ENCODE measurements around the gene NSMF. TPM values are rescaled to one million over a fixed set of nuclear protein-coding genes. Genes with fewer than 3 reads are reported as not detected.
"Not testable (repeated sequence)": the region's sequence is repeated elsewhere in the genome, so short reads cannot be mapped to it uniquely, and the experiment has no call there.

The NSMF gene
- total and polyA plus RNA-seq, 10 of the 15 experiments (the other 5 are each of a cell fraction or from before 2014, with no cell fraction given) = 0.13 to 44.3 (median 13.4) TPM

GRCh38 chr9:137466389-137467085 is 7.4 kb upstream of the NSMF start:
- H3K4me2 ChIP-seq (ENCODE audit: control insufficient read depth, insufficient read depth); H4K20me1 ChIP-seq (ENCODE audit: control insufficient read depth, insufficient read depth); SMC1A ChIA-PET (ENCODE audit: uncharacterized antibody, unreplicated experiment); H3K36me3 ChIP-seq (ENCODE audit: control insufficient read depth in 2 of 2, insufficient read depth in 2 of 2, low read length in 1 of 2); H2AFZ ChIP-seq (ENCODE audit: control insufficient read depth, low read depth, low read length); H3K9ac ChIP-seq (ENCODE audit: control insufficient read depth, insufficient read depth, low read length); RAD21 ChIA-PET (ENCODE audit: unreplicated experiment); H3K27me3 ChIP-seq (replicated peaks in 1 of 2; ENCODE audit: control insufficient read depth in 2 of 2, insufficient read depth in 2 of 2, low read length in 1 of 2); DNase-seq (ENCODE audit: low read depth, low spot score); H3K27ac ChIP-seq (ENCODE audit: control insufficient read depth, insufficient read depth); ATAC-seq; POLR2A ChIA-PET; H3K9me3 ChIP-seq (replicated peaks; ENCODE audit: control insufficient read depth, insufficient read depth, low read length); H3K4me3 ChIP-seq; in situ Hi-C loops (cut with MboI); CTCF ChIA-PET; H3K79me2 ChIP-seq (ENCODE audit: control insufficient read depth, insufficient read depth, low read length); FAIRE-seq; BruUV-seq (replicated peaks): not testable (repeated sequence)
- 59% methylated on average over 35 of the region's 35 CpGs for WGBS (ENCODE audit: insufficient coverage, insufficient replicate concordance, low lambda C conversion rate, missing lambda C conversion rate)
- intact Hi-C loops (cut with micrococcal nuclease; ENCODE audit: unreplicated experiment) = loop anchor here (10.0 kb wide), 1 partner anchor 58 kb away; no protein-coding TSS in a partner anchor
- H3K4me1 ChIP-seq (ENCODE audit: control insufficient read depth, insufficient read depth, low read length) = peaks cover 11% of the 10 kb centered on the region; the same call in 1 of the 2 replicates

GRCh38 chr9:137465720-137466388 is 6.7 kb upstream of the NSMF start:
- Histone ChIP-seq H4K20me1 (ENCODE audit: control insufficient read depth, insufficient read depth) (no peaks in the 10 kb centered on the region), H3K4me1 (ENCODE audit: control insufficient read depth, insufficient read depth, low read length) (peaks cover 14% of the 10 kb centered on the region; the same call in 1 of the 2 replicates), H3K27ac (ENCODE audit: control insufficient read depth, insufficient read depth) (no peak overlapping the region), H3K9me3 (replicated peaks; ENCODE audit: control insufficient read depth, insufficient read depth, low read length) (no peaks in the 10 kb centered on the region), H3K36me3 (ENCODE audit: control insufficient read depth in 2 of 2, insufficient read depth in 2 of 2, low read length in 1 of 2) (no peaks in the 10 kb centered on the region), H3K4me3 (no peak overlapping the region), H3K9ac (ENCODE audit: control insufficient read depth, insufficient read depth, low read length) (no peak overlapping the region), H3K4me2 (ENCODE audit: control insufficient read depth, insufficient read depth) (no peak overlapping the region), H2AFZ (ENCODE audit: control insufficient read depth, low read depth, low read length) (no peak overlapping the region), H3K27me3 (replicated peaks in 1 of 2; ENCODE audit: control insufficient read depth in 2 of 2, insufficient read depth in 2 of 2, low read length in 1 of 2) (no peaks in the 10 kb centered on the region), H3K79me2 (ENCODE audit: control insufficient read depth, insufficient read depth, low read length) (no peaks in the 10 kb centered on the region)
- SMC1A ChIA-PET (ENCODE audit: uncharacterized antibody, unreplicated experiment) = no interaction called here
- RAD21 ChIA-PET (ENCODE audit: unreplicated experiment) = no interaction called here
- TF ChIP-seq EZH2 (IDR thresholded peaks at IDR 0.05; ENCODE audit: borderline replicate concordance, control insufficient read depth, low read depth, low read length) = no peak
- no peak for TF ChIP-seq NBN (IDR thresholded peaks at IDR 0.05)
- TF ChIP-seq ZNF207 (IDR thresholded peaks at IDR 0.05; ENCODE audit: borderline replicate concordance) = no peak
- no peak for TF ChIP-seq GABPA (IDR thresholded peaks at IDR 0.05; ENCODE audit: low read depth)
- TF ChIP-seq TCF12 (IDR thresholded peaks at IDR 0.05; ENCODE audit: low read depth, low read length) = no peak
- TF ChIP-seq SIX5 (IDR thresholded peaks at IDR 0.05; ENCODE audit: low read depth, low read length, severe bottlenecking) = no peak
- TF ChIP-seq NFXL1 (IDR thresholded peaks at IDR 0.05; ENCODE audit: borderline replicate concordance) = no peak
- TF ChIP-seq SREBF2 (IDR thresholded peaks at IDR 0.05; ENCODE audit: low read length) = no peak
- TF ChIP-seq ZBTB33 (IDR thresholded peaks at IDR 0.05) = no peak
- TF ChIP-seq KLF5 (IDR thresholded peaks at IDR 0.05; ENCODE audit: partially characterized antibody) = no peak
- no peak for FAIRE-seq
- CTCF ChIA-PET = no interaction called here
- no TSS peak for BruUV-seq (replicated peaks)
- ATAC-seq = no peak
- POLR2A ChIA-PET = no interaction called here
- WGBS (ENCODE audit: insufficient coverage, insufficient replicate concordance, low lambda C conversion rate, missing lambda C conversion rate) = 50% methylated on average over 23 of the region's 23 CpGs
- in situ Hi-C loops (cut with MboI) = no loop called here
- intact Hi-C loops (cut with micrococcal nuclease; ENCODE audit: unreplicated experiment) = loop anchor here (10.0 kb wide), 1 partner anchor 59 kb away; no protein-coding TSS in a partner anchor
- no peak for DNase-seq (ENCODE audit: low read depth, low spot score)
